GM04504 (cell line): Measurements from ENCODE around the gene SYTL5.
"Not testable (repeated sequence)": the region's sequence is repeated elsewhere in the genome, so short reads cannot be mapped to it uniquely, and the experiment has no call there.

Experiments
- DNase-seq: peaks from one replicate; pipeline ENCODE4 v3.0.0-alpha.2; 2012; ENCODE audit warnings: low read depth

The SYTL5 gene

DNA sequence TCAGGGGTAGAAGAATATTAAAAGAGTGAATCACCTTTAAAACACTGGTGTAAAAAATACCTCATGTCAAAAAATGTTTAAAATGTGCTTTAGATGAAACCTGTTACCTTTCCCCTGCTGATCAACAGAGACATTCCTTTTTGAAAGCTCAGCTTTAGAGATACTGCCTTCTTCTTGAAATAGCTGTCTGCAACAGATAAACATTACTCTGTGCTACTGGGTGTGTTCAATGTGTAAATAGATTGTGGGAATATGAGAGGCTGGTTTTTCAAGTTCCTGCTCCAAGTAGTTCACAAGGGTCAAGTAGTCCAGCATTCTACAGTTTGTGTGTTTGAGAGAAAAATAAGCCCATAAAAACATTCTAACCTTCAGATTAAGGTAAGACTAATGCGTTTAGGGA, at the start of gene SYTL5:
Gene SYTL5 (plus strand): TSS at position 263 of the 400 bp plus-strand sequence. CDS start 27,337 bp downstream, outside the sequence.
- no peak for DNase-seq

DNA sequence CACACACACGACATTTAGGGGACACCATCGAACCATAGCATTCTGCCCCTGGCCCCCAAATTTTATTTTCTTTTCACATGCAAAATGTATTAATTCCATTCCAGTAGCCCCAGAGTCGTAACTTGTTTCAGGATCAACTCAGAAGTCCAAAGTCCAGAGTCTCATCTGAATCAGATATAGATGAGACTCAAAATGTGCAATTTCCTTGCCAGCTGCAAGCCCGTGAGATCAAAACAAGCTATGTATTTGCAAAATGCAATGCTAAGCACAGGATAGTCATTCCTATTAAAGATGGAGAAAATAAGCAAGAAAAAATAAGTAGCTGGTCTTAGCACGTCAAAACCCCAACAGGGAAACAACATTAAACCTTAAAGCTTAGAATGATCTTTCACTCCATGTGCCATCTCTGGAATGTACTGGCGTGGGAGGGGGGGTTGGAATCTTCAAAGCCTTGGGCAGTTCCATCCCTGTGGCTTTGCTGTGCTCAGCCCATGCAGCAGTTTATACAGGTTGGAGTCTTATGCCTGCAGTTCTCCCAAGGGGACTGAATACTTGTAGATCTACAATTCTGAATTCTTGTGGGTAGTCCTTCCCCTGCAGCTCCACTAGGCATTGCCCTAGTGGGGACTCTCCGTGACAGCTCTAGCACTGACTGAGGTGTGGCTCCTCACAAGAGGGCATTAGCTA, 47.7 kb upstream of the SYTL5 start:
- no peak for DNase-seq

DNA sequence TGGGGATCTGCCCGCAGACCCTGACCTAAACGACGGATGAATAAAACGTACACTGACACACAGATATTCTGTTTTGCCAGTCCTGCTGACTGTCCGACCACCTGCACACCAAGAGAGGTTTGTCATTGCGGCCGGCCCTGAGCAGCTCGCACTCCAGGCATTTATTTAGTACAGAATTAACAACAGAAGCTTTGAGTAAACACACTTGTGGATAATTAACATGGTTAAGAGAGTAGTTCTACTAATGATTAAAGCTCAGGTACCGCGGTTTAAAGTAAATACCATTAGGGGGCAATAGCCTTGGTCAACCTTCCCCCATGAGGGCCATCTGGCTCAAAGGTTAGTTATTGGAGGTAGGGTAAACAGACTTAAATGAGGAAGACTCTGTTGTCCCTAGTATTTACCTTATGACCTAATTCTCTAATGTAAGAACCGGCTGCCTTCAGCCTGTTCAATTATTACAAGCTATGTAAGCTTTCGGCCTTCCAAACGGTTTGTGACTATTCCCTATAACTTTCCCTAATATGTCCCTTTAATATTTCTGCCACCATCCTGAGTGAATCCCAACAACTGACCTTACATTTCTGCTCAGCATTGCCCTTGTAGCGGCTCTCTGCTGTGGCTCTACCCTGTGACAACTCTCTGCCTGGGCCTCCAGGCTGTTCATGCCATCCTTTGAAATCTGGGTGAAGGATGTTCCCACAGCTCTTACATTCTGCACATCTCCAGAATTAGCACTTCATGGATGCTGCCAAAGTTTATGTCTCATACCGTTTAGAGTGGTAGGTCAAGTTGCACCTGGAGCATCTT, 46.9 kb upstream of the SYTL5 start:
- DNase-seq, result no peak

DNA sequence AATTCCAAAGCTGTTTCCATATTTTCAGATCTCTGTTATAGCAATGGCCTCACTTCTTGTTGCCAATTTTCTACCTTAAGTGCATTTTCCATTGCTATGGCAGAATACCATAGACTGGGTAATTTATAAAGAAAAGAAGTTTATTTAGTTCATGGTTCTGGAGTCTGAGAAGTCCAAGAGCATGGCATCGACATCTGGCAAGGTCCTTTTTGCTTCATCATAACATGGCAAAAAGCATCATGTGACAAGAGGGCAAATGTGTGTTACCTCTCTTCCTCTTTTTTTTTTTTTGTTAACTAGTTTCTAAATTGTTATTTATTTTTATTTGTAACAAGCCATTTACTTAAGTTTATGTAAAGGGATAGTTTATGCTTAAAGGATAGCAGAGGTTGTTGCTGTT, 45.2 kb upstream of the SYTL5 start:
- DNase-seq, result no peak

DNA sequence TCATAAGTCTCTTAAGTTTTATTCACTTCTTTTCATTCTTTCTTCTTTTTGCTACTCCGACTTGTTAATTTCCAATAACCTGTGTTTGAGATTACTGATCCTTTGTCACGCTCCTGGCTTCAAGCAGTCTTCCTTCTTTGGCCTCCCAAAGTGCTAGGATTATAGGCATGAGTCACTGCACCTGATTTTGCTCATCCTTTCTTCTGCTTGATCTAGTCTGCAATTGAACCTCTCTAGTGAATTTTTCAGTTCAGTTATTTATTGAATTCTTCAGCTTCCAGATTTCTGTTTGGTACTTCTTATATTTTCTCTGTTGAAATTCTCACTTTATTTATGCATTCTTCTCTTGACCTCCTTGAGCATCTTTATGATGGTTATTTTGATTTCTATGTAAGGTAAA, 38.6 kb upstream of the SYTL5 start:
- DNase-seq, result no peak

DNA sequence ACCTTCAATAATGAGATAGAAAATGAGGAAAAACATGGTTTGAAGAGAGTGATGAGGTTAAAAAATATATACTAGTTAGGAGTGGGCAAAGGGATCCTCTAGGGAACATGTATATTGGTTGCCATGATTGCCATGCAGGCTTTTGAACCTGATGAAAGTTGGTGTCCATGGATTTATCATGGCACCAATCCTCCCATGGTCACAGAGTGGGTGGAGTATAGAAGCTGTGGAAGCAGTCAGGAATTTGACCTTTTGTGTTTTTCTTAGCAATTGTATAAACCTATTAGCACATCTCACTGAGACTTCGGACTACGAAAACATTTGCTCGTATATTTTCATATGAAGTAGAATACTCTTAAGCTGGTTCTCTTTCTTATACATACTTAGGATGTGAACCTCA, 30.9 kb upstream of the SYTL5 start:
- DNase-seq, result no peak

DNA sequence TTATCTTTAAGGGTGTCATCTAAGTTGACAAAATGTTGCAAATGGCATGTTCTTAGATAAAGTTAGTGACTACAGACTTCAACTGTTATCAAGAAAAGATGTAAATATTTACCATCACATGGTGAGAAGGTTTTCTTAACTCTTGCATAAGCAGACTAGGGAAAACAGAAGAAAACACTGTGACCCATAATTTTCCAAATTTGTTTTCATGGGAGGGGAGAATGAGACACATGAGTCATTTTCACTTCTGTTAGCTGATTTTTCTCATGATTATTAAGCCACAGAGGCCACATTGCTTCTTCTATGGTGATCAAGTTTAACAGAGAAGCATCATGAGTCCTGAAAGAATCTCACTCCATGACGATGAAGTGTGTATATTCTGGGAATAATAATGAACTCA, 30.2 kb upstream of the SYTL5 start:
- DNase-seq, result no peak

DNA sequence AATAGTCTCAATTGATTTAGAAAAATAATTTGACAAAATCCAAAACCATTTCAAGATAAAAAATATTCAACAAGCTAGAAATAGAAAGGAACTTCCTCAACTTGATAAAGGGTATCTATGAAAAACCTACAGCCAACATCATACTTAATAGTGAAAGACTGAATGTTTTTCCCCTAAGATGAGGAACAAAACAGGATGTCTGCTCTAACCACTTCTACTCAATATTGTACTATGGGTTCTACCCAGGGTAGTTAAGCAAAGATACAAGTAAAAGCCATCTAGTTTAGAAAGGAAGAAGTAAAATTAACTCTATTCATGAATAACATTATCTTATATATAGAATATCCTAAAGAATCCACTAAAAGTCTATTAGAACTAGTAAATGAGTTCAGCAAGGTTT, 21.5 kb upstream of the SYTL5 start:
- DNase-seq, result no peak

DNA sequence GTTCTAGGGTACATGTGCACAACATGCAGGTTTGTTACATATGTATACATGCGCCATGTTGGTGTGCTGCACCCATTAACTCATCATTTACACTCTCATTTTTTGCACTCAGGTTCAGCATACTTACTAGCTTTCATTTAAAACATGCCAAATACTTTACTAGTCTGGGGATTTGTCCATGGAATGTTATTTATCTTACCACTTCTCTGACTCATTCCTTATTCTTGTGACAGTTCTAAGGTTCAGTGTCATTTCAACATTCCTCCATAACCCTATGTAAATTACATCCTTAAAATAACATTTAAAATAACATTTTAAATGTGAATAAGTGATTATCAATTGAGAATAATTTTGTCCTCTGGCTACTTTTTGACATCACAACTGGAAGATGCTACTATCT, 19.5 kb upstream of the SYTL5 start:
- no peak for DNase-seq

DNA sequence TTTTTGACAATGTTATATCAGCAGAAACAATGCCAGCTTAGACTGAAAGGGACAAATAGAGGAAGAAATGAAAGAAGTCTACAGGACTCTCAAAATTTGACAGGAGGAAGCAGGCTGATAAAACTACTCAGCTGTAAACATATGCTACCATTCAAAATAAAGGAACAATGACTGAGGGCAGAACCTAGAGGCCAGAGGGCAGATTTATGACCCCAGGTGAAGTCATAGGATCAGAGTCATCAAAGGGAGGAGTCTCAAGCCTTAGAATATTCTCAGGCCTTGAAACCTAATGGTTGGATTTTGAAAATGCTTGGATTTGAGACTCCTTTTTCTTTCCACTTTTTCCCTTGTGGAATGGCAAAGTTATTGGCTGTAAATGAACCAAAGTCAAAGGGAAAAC, 17.0 kb upstream of the SYTL5 start:
- DNase-seq, result no peak

DNA sequence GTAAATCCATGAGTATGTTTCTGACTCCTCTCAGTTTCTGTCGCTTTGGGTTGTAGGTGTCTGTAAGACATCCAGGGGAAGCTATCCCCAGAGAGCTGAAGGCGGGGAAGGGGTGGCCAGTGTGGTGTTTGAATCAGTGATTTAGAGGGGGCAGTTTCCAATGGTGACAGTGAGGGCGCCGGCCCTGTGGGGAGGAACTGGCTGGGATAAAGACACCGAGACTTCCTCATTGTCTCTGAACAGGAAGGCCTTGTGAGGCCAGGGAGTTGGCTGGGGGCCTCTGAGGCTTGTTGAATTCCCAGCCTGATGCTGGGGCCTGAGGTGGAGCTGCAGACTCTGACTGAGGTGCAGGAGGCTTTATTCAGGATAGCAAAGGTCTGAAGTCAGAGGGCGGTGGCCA, 15.1 kb upstream of the SYTL5 start:
- DNase-seq, result not testable (repeated sequence)

DNA sequence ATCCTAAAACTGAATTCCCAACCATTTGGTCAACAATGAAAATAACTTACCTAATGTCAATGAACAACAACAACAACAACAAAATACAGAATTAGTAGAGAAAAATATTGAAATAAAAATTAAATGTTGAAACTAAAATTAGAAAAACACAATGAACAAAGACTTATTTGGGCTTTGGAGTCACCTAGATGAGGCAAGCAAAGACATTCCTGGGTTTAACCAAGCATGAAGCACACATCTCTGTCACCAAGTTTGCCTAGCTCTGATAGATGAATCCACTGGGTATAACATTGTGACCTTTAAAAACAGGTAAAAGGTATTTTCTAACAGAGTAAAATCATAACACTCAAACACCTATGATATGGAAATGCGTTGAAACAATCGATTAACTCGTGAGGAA, 13.2 kb upstream of the SYTL5 start:
- DNase-seq, result no peak

DNA sequence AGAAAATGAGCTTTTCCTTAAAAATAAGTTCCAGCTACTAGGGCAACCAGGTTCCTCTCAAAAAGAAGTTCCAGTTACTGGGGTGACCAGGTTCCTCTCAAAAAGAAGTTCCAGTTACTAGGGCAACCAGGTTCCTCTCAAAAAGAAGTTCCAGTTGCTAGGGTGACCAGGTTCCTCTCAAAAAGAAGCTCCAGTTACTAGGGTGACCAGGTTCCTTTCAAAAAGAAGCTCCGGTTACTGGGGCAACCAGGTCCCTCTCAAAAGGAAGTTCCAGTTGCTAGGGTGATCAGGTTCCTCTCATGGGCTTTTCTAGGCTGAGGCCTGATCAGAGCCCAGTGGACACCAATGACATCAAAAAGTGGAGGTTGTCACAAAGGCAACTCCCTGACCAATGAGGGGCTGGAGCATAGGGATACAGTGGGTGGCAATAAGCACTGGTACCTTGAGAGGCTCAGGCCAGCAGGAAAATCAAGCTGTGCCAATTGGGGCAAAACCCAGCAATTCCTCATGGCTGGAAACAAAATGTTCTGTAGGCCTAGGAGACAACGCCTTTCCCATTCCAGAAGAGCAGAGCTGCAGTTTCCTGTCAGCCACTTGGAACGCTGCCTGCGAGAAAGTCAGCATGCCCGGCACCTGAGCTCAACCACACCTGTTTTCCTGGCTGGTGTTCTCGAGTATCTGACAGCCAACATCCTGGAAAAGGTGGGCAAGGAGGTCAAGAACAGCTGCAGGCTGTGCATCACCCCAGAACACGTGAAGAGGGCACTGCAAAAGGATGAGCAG, 12.3 kb upstream of the SYTL5 start:
- no peak for DNase-seq

DNA sequence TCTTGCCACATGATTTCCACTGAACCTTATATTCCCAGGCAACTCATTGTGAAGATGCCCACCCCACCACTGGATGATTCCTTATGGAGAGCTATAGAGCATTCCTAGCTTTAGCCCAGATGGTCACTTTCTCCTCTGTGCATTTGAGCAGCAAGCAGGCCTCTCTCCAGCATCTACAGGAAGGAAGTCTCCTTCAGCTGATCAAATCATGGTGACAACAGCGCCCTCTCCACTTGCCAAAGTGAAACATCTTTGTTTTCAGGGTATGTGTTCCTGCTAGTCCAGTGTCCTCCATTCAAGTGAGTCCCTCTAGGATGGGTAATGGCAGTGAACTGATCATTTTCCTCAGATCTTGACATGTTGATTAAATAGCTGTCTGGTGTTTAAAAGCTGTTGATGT, 10.9 kb upstream of the SYTL5 start:
- DNase-seq, result no peak

DNA sequence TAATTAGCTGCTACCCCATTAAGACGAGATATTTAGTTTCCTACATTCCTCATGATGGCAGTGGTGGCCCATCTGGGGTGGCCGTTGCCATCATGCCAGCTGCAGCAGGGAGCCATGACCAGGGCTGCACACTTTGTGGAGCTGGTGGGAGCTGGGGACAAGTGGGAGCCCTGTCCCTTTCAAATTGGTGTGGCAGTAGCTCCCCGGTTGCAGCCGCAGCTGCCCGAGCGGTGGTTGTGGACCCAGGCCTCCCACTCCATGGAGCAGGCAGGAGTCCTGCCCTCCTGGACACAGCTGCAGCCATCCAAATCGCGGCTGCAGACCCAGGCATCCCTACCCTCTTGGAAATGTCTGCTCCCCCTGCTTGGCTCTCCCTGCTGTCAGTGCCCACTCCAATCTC, 9.3 kb upstream of the SYTL5 start:
- no peak for DNase-seq

DNA sequence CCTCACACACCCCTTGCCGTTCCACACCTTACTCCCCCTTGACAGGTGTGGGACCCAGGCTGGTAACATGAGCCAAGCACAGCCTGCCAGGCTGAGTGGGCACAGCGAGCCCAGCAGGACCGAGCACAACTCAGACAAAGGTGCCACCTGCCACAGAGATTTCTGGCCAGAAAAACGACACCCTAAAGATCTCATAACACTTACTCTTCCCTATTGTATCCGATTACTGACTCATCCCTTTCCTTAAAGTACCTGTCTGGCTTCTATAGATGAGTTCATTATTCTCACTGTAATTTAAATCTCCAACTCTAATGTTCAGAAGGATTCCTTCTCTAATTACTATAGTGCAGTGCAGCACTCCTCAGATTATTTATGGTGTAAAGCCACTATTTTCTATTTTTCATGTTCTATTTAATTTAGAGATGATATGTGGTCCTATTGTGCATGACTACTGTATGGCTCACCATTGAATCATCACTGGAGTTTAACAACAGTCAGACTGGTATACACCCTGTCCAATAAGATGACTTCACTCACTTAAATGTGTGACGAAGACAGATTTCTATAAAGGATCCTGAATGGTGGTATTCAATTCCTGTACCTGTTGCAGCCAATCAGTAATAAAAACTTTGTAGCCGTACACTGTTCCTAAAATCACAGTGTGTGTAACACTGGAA, 7.6 kb upstream of the SYTL5 start:
- DNase-seq, result no peak

DNA sequence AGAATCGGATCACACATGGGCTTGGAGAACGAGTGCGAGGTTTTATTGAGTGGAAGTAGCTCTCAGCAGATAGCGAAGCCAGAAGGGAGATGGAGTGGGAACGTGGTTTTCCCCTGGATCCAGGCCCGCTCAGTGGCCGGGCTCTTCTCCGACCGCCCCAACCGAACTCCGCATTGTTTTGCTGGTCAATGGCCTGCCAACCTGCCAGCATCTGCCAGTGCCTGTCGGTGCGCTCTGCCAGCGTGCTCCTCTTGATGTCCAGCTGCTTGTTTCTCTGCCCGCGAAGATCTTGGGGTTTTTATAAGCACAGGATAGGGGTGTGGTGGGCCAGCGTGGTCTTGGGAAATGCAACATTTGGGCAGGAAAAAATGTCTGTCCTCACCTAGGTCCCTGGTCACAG, 5.6 kb upstream of the SYTL5 start:
- no peak for DNase-seq

DNA sequence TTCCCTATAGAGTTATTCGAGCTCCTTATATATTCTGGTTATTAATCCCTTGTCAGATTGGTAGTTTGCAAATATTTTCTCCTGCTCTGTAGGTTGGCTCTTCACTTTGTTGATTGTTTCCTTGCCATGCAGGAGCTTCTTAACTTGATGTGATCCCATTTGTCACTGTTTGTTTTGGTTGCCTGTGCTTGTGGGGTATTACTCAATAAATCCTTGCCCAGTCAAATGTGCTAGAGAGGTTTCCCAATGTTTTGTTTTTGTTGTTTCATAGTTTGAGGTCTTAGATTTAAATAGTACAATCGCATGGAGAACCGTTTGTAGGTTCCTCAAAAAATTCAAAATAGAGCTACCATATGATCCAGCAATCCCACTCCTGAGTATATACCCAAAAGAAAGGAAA, 2.3 kb upstream of the SYTL5 start:
- no peak for DNase-seq

DNA sequence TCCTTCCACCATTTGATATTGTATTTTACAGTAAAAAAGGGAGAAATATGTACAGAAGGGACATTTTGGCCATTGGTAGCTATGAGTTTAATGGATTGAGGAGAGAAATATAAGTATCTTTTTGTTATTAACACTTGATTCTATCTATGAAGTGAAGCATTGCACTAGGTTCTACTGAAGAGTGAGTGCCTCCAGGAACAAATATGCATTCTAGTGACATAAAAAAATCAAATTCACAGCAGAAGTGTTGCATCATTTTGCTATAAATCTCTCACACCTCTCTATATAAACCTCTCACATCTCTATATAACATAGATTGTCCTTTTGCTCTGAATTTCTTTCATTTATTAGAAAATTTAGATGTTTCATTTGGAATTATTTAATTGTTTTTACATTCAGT, 425 bp downstream of the SYTL5 start:
- DNase-seq, result no peak

DNA sequence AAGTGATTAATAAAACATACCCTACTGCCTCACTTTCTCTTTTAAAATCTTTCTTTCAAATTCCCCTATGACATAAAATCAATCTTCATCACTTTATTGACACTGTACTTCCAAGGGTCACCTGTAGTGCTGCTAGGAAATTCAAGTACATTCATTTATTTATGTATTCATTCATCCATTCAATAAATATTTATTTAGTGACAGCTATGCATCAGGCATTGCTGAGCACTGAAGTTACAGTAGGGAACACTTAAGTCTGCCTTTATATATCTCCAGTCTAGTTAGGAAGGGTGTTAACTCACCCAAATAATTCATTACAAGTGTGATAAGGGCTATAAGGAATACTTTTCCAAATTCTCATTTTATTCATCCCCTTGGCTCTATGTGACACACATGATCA, 2.3 kb downstream of the SYTL5 start:
- DNase-seq, result no peak

DNA sequence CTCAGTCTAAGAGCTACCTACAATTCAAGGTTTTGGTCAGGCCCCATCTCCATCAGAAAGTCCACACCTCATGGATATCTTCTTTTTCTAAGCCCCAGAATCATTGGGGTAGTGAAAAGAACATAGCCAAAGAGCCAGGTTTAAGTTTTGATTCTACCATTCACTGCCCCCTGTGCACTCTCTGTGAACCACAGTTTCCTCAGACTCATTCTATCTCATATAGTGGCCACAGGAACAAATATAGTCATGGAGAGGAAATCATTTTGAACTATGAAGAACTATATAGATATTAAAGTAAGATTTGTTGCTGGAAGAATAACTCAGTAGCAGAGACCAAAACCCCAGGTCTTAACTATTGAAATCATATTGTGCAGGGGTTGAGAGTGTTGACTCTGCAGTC, 3.3 kb downstream of the SYTL5 start:
- no peak for DNase-seq

DNA sequence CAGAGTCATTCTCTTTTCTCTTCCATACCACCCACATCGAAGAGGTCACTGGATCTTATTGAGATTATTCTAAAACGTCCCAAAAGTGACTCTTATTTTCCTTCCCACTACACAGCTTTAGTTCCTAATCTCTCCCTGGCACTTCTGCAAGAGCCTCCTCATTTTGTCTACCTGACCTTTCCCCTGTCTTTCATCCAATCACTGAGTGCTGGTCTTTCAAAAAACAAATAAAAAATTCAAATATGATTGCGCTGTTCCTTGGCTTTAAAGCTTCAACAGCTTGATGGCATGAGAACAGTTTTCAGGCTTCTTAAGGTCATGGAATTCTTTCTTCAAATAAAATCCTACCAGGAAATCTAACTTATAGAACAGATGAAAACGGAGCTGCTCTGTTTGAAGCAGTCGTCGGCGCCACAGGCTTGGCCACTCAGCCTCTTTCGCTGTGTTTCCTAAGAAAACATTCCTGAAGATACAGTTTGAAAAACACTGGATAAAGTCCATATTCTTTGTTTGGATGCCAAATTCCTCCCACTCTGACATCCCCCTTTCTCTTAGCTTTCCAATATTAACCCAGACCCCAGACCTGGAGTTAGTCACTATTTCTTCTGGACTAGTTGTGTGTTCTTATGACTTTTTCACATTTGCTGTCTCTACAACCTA, 12.5 kb downstream of the SYTL5 start:
- DNase-seq, result no peak
